Kidney (tissue), 14 donors: ENCODE results near the gene LTBP2. TPM values are rescaled to one million over a fixed set of nuclear protein-coding genes. Genes with fewer than 3 reads are reported as not detected.
A peak's percentile ranks its signal among the peaks of the same experiment; 100 is the strongest.

Experiments used
- DNase-seq, 5 donors: peaks; one replicate each; pipeline ENCODE4 v3.0.0-alpha.2; 2013 to 2020
- FAIRE-seq: peaks from 2 replicates; lab custom pipeline; 2012; peaks lifted over from hg19 to GRCh38; lab: Jason Lieb, UNC
- H3K27ac ChIP-seq, 2 donors: one replicate each; pipeline ENCODE4 v1.7.0; 2013; ENCODE audit warnings: low read depth in 2 of 2, low read length in 2 of 2, inconsistent platforms in 1 of 2
- H3K27me3 ChIP-seq: one replicate; pipeline ENCODE4 v1.7.1; 2013; ENCODE audit warnings: low read length, inconsistent platforms; ENCODE audit not compliant: control insufficient read depth, insufficient read depth
- H3K36me3 ChIP-seq, 3 donors: one replicate each; pipeline versions ENCODE4 v1.7.0 to v1.7.1; 2013; ENCODE audit warnings: low read length in 3 of 3, control low read depth in 1 of 3, inconsistent platforms in 1 of 3; ENCODE audit not compliant: insufficient read depth in 3 of 3, control insufficient read depth in 2 of 3
- H3K4me1 ChIP-seq, 3 donors: one replicate each; pipeline versions ENCODE4 v1.7.0 to v1.7.1; 2013; ENCODE audit warnings: low read length in 3 of 3, inconsistent platforms in 1 of 3, low read depth in 1 of 3; ENCODE audit not compliant: control insufficient read depth in 2 of 3, insufficient read depth in 2 of 3
- H3K4me3 ChIP-seq, 3 donors: one replicate each; pipeline versions ENCODE4 v1.7.0 to v1.8.1; 2013; ENCODE audit warnings: low read length in 3 of 3, control low read depth in 1 of 3, inconsistent platforms in 1 of 3
- H3K9ac ChIP-seq, 3 donors: one replicate each; pipeline versions ENCODE4 v1.7.0 to v1.7.1; 2013; ENCODE audit warnings: low read length in 3 of 3, control low read depth in 1 of 3, inconsistent platforms in 1 of 3
- H3K9me3 ChIP-seq, 3 donors: one replicate each; pipeline versions ENCODE4 v1.7.0 to v1.7.1; 2013; ENCODE audit warnings: low read length in 3 of 3, control low read depth in 1 of 3, inconsistent platforms in 1 of 3; ENCODE audit not compliant: control insufficient read depth in 2 of 3, insufficient read depth in 1 of 3
- CTCF ChIP-seq: IDR thresholded peaks from 3 replicates; pipeline ENCODE4 v1.5.1; 2012; ENCODE audit warnings: mild to moderate bottlenecking, moderate library complexity, borderline replicate concordance; ENCODE audit not compliant: insufficient read depth; ENCODE audit errors: extremely low read depth
- intact Hi-C: fragments of 100-400 bp; cut with DNase I; formaldehyde crosslinking; loops from one replicate; pipeline ENCODE4 v1.11.1; 2022
- polyA plus RNA-seq: library from polyadenylated mRNA; stranded (reverse); fragments of 350-450 nt; fragmentation: Illumina TruSeq; extraction: RNeasy Lipid Tissue Mini Kit (QIAGEN cat#74804); gene quantifications from one replicate; pipeline ENCODE4 v1.2.3, GENCODE V29; 2014; ENCODE audit warnings: low read depth, low replicate concordance; ENCODE audit not compliant: insufficient read depth
- total RNA-seq: library from RNA; stranded (reverse); fragmentation: NEBNext Ultra II Directional; extraction: Animal tissue kit (Norgen Biotek cat#: 25700); gene quantifications from one replicate; pipeline ENCODE4 v1.2.1, GENCODE V29; 2021
- donor health status: control.
- donor health status: control.
- donor health status: control.
- donor health status: control.
- donor health status: control.
- donor health status: DM: yes; HTN: yes; CAD: no.
- donor health status: Normal renal cell carcinoma (clear cell type).

The LTBP2 gene
- total and polyA plus RNA-seq, 2 donors from 2014 or later = 2.9 to 10.4 TPM

- DNase-seq = no peak
- FAIRE-seq = no peak
- H3K27ac ChIP-seq = no peak overlapping the region
- no peak for TF ChIP-seq CTCF
- no peaks in the 10 kb centered on the region for H3K36me3 ChIP-seq
- peaks cover 0 to 9% (median 0%) of the 10 kb centered on the region in 3 donors for H3K4me1 ChIP-seq
- no peak overlapping the region for H3K4me3 ChIP-seq
- H3K9me3 ChIP-seq = no peaks in the 10 kb centered on the region
- intact Hi-C loops = no loop called here
- no peaks in the 10 kb centered on the region for H3K27me3 ChIP-seq
- no peak overlapping the region for H3K9ac ChIP-seq
Measured at GRCh38 chr14:74548881-74549280, 63.2 kb downstream of the LTBP2 start.

- Histone ChIP-seq H3K36me3 (no peaks in the 10 kb centered on the region), H3K27ac (no peak overlapping the region), H3K27me3 (no peaks in the 10 kb centered on the region), H3K4me1 (peaks cover 0 to 7% (median 0%) of the 10 kb centered on the region in 3 donors), H3K9me3 (no peaks in the 10 kb centered on the region), H3K4me3 (no peak overlapping the region), H3K9ac (no peak overlapping the region)
- no peak for TF ChIP-seq CTCF
- intact Hi-C loops = no loop called here
- DNase-seq = no peak
- FAIRE-seq = no peak
Measured at GRCh38 chr14:74547331-74547927, 64.6 kb downstream of the LTBP2 start.

GRCh38 chr14:74546416-74546815 is 65.6 kb downstream of the LTBP2 start:
- no peaks in the 10 kb centered on the region for H3K27me3 ChIP-seq
- TF ChIP-seq CTCF = no peak
- no peaks in the 10 kb centered on the region for H3K36me3 ChIP-seq
- intact Hi-C loops = no loop called here
- H3K9ac ChIP-seq = no peak overlapping the region
- H3K4me3 ChIP-seq = no peak overlapping the region
- DNase-seq = peak in 1 of 5 donors; percentile 43
- H3K9me3 ChIP-seq = no peaks in the 10 kb centered on the region
- H3K4me1 ChIP-seq = peaks cover 0 to 4% (median 0%) of the 10 kb centered on the region in 3 donors
- FAIRE-seq = no peak
- no peak overlapping the region for H3K27ac ChIP-seq

- FAIRE-seq = no peak
- Histone ChIP-seq H3K36me3 (no peaks in the 10 kb centered on the region), H3K9ac (no peak overlapping the region), H3K4me3 (no peak overlapping the region), H3K27me3 (no peaks in the 10 kb centered on the region), H3K4me1 (peaks cover 0 to 4% (median 0%) of the 10 kb centered on the region in 3 donors), H3K9me3 (no peaks in the 10 kb centered on the region), H3K27ac (no peak overlapping the region)
- TF ChIP-seq CTCF = no peak
- intact Hi-C loops = no loop called here
- no peak for DNase-seq
Measured at GRCh38 chr14:74545386-74545785, 66.7 kb downstream of the LTBP2 start.
